HT-29 (cell line): ENCODE results near the gene ADAMTSL3. TPM values are rescaled to one million over a fixed set of nuclear protein-coding genes. Genes with fewer than 3 reads are reported as not detected.
A peak's percentile ranks its signal among the peaks of the same experiment; 100 is the strongest.

Source experiments
- DNase-seq: peaks from one replicate; pipeline ENCODE4 v3.0.0-alpha.2; 2015; ENCODE audit warnings: low spot score
- total RNA-seq: library from RNA; depleted of rRNA; stranded (reverse); fragments of >200 nt; shearing (Covaris generic); gene quantifications from 2 replicates; pipeline ENCODE4 v1.2.3, GENCODE V29; 2014

ADAMTSL3 gene
- total RNA-seq, 1 experiment from 2014 or later: not detected

DNA sequence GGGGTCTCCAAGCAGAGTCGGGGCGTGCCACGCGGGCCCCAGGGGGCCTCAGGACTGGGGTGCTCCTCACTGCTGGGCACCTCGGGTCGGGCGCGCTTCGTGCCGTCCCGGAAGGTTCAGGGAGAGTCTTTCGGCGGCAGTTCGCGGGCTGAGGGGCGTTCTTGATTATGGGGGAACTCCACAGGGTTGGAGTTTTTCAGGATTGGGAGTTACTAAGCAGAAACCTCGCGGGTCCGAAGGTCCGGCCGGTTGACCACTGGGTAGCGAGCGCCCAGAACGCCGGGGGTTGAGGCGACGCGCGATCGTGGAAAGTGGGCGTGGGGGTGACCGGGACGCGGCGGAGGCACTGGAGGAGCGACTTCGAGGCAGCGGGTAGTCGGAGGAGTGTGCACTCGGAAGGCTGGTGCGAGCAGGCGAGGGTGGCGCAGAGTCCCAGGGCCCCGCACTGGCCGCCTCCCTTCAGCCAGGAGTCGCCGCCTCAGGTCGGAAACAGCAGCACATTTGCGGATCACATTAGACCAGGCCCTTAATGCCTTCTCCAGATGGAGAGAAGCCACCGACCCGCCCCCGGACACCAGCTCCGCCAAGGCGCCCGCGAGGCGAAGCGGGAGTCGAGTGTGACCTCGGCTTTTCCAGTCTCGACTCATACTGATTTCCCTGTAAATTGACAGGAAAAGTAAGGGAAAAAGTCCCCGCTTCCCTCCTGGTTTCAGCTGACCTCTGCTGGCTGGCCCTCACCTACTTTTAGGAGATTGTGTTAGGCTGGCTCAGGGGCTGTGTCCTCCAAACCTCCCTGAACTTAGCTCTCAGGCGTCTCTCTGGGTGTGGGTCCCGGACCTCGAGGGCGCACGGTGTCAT is 685 bp downstream of the ADAMTSL3 start:
- DNase-seq: no peak

DNA sequence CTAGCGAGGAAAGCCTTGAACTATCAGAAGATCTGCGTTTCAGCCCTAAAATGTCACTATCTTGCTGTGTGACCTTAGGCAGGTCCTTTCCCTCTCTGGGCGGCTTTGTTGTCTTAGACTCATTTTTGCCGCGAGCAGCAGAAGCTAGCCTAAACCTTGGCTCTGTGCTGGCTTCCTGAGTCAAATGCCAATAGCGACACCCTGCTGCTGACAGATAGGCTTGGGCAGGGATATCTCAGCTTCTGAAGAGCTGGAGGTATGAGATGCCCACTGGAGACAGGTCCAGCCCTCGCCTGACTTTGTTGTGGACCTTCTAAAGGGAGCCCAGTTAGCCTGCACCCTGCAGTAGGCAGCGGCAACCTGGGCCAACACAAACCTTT is 1.3 kb downstream of the ADAMTSL3 start:
- no peak for DNase-seq

DNA sequence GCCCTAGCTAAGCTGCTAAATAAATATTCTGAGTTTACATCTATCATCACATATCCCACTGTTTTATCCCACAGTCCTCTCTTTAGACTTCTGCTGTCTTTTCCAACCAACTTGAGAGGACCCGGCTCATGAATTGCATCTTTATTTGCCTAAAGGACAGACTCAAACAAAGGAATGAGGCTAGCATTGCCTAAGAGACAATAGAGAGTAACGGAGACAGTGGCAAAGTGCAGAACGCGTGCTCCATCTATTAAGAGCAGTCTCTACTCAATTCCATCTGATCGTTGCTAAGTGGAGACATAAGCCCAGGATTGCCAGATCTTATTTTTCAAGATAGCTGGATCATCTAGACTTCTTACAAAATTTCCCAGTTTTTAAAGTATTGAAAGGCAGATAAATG is 2.3 kb downstream of the ADAMTSL3 start:
- DNase-seq: no peak

DNA sequence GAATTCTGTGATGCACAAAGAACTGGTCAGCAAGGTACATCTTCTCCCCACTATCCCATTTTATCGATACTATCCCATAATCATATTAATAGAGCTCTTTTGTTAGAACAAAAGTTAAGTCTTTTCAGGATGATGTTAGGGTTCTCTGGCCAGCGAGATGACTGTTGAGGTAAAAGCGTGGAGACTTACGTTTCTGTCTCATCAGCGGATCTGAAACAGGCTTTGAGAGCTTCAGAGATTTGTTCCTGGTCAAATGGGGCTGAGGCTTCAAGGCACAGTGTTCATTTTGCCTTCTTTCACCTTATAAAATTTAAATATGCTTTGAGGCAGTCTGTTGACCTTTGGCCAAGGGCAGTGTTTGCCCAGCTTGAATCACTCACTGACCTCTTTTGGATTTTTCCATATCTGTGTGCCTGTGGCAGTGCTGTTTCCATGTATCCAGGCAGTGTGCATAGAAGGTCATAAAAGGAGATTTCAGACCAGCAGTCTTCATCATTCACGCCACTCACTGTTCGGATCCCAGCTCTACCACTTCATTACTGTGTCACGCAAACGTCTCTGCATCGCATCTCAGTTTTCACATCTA is 3.1 kb downstream of the ADAMTSL3 start:
- DNase-seq: no peak

DNA sequence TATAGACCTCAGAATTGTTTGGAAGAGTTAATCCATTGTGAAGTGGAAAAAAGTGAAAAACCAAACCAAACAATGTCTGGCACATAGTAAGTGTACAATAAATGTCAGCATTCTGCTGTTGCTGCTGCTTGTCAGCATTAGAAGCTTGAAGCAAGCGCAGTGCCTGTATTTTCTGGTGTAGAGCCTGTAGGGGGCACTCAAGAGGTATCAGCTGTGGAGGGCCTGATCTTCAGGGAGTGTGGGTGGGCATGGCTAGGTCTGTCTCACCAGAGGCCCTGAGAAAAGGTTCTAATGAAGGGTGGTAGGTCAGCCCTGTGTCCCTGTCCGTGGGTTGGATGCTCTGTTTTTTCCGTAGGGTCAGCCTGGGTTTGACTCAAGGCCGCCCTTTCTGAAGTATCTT is 3.6 kb downstream of the ADAMTSL3 start:
- no peak for DNase-seq

DNA sequence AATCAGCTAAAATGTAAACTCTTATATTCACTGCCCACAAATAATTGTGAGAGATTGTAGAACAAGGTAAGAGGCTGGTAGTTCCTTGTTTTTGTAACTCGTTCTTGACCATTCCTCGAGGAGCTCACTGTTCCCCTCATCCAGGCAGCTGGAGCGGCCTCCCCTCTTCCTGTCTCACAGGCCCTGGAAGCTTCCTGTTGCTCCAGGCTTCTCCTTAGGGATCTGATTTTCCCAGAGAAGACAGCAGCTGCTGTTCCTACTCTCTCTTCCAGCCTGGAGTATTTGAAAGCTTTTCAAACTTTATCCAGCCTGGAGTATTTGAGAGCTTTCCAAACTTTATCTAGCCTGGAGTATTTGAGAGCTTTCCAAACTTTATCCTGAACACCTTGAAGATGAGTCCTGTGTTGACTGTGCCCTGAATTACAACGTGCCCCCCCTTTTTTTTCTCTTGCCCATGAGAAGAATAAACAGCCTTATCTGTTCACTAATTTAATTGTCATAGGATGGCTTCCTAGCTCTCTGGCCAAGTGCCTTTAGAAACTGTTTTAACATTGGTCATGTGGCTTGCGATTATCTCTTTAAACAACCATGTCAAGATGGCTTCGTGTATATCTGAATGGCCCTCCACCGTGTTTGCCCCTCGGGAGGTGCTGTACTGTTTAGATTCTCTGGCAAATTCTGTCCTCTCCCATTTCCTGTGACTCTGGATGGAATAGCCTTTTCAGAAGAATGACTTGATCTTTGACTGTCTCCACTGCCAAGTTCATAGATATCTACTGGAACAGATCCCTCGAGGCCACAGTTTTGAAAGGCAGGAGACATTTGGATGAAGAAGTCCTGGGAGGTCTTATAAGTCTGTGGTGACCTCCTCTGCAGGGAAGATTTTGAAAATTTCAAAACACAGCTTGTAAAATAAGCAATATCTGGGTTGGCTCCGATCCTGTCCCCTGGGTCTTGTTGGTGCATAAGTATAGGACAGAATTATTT is 4.8 kb downstream of the ADAMTSL3 start:
- no peak for DNase-seq

DNA sequence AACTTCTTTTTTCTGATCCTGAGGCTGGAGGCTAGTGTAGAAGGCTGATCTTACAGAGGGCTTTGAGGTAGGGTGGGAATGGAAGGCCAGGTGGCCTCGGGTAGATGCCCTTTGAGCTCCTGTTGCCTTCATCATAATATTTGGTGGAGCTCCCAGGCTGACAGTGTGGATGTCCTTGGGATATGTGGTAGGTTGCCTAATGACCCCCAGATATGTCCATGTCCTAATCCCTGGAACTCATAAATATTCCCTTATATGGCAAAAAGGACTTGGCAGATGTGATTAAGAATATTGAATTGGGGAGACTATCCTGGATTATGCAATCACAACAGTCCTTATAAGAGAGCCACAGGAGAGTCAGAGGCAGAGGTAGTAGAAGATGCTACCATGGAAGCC is 5.5 kb downstream of the ADAMTSL3 start:
- no peak for DNase-seq

DNA sequence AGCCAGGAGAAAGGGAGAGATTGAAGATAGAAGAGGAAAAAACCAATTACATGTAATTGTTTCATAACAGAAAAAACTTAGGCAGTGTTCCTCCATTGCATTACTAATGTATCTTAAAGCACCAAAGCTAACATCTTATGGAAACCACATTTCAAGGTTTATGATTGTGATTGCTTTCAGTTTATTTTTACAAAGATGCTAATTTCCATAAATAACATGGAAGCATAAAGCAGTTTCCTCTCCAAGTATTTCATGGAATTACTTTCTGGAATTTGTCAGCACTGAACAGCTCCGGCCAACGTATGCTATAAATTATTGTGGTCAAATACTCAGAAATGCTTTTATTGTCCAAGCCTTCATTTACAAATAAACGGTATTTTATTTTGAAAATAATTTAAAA is 11.6 kb downstream of the ADAMTSL3 start:
- no peak for DNase-seq

DNA sequence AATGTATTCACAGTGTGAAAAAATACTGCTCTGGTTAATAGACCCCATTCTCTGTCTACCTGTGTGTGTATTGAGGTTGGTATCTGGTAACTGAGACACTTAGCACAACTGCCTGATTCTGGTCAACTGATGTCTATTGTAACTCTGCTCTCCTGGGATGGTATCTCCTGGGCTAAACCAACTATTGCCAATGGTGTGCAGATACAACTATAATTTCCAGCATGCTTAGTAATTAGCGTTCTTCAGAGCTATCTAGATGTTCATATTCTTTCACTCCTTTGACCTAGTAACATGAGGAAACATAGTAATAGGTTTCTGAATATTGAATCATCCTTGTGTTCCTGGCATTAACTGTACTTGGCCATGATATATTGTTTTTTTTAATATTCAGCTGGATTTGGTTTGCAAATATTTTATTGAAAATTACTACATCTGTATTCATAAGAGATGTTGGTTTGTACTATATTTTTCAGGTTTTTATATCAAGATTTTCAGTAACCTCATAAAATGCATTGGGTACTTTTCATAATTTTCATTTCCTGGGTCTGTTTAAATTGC is 16.8 kb downstream of the ADAMTSL3 start:
- no peak for DNase-seq

DNA sequence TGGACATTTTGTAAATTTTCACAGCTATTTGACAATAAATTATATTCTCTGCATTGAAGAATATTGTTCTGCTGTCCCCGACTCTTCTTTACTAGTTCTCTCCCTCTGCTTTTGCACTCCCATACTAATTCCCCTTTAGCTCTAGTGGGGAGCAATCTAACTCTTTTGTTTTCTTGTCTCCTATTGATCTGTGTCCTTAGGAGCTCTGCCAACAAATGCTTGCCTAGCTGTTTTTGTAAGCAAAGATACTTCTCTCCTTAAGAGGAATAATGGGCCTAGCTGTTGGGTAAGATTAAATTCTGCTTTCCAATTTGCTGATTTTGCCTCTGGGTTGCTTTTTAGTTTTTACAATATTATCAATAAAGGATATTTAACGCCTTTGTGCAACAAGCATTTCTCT is 17.7 kb downstream of the ADAMTSL3 start:
- no peak for DNase-seq

DNA sequence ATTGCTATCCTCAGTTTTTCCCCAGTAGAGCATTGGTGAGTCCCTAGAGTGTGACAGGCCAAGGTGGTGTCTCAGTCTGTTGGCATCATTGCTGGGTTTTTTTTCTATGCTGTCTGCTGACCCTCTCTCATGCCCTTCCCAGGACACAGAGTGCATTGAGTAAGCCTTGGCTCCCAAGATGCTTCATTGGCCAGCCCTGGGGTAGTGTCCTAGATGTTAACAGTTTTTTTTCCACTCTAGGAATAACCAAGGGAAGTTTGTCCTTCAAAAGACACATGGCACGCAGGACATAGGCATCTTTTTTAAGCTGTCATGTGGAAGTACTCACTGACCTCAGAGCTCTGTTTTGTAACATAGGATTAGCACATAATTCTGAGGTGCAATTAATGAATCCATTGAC is 19.5 kb downstream of the ADAMTSL3 start:
- no peak for DNase-seq

DNA sequence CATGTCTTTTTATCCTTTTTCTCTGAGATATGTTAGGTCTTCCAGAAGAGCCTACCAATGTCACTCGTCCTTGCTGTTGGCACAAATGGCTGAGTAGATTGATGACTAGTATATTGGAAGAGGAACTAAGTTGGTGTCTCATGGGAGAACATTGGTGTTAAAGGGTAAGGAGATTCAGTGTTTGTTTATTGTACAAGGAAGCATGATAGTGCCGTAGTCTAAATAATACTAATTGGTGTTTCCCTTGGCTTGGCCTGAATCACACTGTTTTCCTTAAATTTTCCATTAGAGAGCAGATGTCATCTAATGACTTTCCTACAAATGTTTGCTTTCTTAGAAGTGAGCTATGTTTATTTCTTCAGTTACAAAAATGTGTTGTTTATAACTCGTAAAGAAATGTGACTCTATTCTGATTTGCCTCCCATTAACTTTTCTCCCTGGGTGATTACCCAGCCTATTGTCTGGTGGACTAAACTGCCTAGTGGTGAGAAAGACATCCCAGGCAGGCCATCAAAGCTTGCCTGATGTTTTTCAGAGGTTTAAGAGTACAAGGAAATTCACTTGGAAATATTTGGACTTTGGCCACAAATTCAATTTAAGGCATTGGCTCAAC is 28.7 kb downstream of the ADAMTSL3 start:
- peak; percentile 24 for DNase-seq

DNA sequence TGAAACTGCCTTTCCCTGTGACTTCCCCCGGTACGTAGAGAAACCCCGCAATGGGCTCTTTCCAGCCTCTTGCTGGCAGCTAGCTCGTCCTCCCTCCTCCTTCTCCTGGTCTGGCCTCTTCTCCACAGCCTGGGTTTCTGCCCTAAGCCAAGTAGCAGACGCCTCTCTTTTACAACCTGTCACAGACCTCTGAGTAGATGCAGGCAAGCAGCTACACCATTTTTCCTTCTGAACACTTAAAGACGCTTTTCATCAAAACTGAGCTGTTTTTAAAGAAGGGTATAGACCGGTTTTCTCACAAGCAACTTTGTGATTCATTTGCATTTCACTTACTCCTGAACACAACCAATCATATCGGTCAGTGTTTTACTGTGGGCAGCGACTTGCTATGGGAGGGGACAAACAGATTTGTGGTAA is 32.0 kb downstream of the ADAMTSL3 start:
- DNase-seq: no peak

DNA sequence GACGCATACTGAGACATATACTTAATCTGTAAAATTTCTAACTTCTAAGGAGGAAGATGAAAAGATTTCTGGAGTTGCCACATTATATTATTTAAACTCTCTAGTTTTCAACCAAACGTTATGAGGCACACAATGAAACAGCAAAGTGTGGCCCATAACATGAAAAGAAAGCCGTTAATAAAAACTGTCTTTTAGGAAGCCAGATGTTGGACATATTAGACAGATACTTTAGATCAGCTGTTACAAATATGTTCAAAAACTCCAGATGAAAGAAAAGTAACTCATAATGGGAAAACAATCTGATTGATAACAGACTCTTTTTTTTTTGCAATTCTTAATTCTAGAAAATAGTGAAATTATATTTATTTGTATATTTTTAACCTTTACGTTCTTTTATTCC is 34.3 kb downstream of the ADAMTSL3 start:
- DNase-seq: no peak

DNA sequence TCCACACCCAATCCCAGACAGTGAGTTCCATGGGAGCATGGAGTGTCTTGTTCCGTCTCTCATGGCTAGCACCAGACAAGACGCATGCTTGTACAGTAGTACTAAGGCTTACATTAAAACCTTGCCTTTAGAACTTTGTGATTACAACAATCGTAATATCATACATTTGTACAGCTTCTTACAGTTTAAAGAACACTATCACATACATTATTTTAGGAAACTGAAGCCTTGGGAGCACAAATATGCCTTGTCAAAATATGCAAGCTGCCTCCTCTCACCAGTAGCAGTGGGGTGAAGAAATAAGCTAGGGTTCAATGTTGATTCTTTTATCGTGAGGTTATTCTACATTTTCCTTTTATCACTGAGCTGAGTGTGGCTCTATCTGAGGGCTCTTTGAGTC is 36.8 kb downstream of the ADAMTSL3 start:
- DNase-seq: no peak

DNA sequence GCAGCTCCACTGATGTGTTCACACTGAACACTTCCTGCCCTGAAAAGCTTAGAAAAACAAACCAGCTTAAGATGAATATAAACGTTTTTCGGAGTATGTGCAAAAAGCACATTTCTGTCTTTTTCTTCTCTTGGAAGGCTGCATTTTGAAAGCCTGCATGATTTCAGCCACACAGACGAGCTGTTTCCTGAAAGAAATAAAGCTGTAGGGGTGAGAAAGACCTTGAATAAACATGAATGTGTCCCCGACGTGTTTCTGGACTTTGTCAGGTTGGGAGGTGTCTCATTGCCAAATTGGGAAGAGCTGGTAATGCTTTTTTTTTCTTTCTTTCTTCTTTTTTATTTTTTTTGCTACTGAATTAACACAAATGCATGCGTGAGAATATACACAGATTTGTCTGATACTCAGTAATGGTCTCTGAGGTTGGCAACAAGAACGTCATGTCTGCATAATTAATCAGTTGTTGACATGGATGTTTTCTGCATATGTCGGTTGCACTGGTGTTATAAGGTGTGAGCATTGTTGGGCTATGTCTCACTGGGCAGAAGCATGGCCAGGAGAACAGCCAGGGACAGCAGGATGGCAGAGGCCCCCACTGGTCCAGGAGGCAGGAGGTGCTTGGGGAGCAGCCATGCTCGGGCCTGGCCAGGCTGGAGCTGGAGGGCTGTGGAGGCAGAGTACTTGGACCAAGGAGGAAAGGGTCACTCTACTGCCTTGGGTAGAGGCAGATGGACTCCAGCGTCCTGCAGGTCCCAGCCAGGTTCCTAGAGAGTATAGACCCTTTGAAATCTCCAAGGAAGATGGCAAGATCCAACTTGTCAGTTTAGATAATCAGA is 39.0 kb downstream of the ADAMTSL3 start:
- no peak for DNase-seq

DNA sequence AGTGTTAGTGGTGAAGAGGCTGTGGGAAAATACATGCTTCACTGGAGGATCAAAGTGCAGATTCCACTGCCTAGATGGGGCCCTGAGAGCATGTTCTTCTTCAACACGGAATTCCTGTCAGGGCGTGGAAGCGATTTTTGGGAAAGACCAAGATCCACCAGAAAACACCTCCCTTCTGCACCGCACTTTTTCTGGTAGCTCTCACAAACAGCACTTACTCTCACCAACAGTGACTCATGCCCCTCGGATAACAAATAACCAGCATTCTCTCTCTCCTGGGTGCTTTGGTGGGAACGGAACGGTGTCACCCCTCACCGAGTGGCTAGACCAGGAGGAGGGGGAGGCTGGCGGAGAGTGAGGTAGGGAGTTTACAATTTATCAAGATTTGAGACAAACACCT is 40.1 kb downstream of the ADAMTSL3 start:
- DNase-seq: no peak

DNA sequence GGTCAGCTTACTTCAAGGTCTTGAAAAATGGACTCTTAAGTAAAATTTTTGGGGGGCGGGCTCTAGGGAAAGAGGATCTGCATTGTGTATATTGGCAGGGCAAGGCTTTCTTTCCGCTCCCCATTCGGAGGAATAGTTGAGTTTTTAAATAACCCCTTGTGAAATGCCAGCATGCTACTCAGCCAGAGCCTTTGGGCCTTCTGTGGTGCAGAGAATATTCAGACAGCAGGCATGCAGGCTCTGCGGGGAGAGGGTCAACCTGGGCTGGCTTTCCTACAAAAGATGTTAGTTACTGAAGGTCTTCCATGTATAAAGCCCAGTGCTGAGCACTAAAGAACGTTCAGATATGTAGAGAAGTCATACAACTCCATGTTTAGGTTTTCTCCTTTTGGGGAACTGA is 40.6 kb downstream of the ADAMTSL3 start:
- no peak for DNase-seq

DNA sequence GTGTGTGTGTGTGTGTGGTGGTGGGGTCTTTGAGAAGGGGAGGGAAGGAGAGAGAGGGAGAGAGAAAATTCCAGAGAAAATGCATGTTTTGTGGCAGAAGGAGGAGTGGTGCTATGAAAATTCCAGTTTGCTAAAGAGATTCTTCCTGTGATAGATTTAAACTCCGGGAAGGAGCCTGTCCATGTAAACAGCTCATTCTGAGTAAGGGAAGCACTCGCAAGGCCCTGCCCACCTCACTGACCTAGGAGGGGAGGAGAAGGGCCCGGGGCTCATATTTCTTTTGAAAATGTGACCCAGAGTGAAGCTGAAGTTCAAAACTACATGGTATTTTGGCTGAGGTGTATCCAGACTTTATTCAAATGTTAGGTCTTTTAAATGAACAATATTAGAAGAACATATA is 41.3 kb downstream of the ADAMTSL3 start:
- no peak for DNase-seq

DNA sequence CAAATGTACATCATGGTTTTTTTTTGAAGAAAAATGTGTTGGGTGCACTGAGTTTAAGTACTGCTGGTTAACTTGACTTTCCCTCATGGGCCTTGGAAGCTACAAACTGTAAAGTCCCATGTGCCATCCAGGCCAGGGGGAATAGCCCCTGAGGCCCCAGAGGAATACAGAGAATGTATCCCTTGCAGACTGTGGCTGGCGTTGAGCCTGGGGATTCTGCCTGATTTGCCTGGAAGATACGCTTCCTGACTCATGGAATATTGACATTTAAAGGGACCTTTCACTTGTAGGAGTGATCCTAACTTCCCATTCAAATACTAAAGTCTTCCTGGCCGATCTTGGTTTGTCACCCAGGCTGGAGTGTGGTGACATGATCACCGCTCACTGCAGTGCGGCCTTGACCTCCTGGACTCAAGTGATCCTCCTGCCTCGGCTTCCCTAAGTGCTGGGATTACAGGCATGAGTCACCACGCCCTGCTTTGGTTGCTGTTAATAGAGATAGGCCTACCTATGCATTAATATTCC is 42.0 kb downstream of the ADAMTSL3 start:
- DNase-seq: no peak
